ENCODE data around the gene ECEL1. TPM values are rescaled to one million over a fixed set of nuclear protein-coding genes. Genes with fewer than 3 reads are reported as not detected.

Gene ECEL1
- total RNA-seq, 1 donor from 2014 or later, result 14.9 TPM

DNA sequence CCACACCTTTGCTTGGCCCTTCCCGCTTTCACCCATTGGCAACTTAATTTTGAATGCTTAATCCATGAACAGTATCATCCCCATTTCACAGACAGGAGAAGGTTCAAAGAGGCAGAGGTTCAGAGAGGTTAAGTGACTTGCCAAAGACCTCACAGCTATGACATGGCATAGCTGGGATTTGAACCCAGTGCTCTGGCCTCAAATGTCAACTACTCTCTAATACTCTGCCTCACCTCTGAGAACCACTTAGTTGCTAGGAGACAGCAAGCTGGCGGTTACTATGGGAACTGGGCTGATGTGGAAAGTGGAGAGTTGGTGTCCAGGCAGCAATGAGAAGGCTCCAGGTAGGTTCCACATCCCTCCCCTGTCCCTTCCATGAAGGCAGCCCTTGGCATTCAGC lies 16.8 kb upstream of the ECEL1 start:
- no peaks in the 10 kb centered on the region for H3K27me3 ChIP-seq
- TF ChIP-seq, protein P1, sequence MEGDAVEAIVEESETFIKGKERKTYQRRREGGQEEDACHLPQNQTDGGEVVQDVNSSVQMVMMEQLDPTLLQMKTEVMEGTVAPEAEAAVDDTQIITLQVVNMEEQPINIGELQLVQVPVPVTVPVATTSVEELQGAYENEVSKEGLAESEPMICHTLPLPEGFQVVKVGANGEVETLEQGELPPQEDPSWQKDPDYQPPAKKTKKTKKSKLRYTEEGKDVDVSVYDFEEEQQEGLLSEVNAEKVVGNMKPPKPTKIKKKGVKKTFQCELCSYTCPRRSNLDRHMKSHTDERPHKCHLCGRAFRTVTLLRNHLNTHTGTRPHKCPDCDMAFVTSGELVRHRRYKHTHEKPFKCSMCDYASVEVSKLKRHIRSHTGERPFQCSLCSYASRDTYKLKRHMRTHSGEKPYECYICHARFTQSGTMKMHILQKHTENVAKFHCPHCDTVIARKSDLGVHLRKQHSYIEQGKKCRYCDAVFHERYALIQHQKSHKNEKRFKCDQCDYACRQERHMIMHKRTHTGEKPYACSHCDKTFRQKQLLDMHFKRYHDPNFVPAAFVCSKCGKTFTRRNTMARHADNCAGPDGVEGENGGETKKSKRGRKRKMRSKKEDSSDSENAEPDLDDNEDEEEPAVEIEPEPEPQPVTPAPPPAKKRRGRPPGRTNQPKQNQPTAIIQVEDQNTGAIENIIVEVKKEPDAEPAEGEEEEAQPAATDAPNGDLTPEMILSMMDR (IDR thresholded peaks at IDR 0.05), result no peak
- H3K4me3 ChIP-seq, result no peak overlapping the region
- no peak for DNase-seq (ENCODE audit: low spot score in 2 of 2)
- intact Hi-C loops (cut with DNase I), result no loop called here
- no peaks in the 10 kb centered on the region for H3K9me3 ChIP-seq
- peaks cover 4 to 7% of the 10 kb centered on the region in 2 donors for H3K4me1 ChIP-seq
- H3K27ac ChIP-seq, result no peak overlapping the region
- no peaks in the 10 kb centered on the region for H3K36me3 ChIP-seq

DNA sequence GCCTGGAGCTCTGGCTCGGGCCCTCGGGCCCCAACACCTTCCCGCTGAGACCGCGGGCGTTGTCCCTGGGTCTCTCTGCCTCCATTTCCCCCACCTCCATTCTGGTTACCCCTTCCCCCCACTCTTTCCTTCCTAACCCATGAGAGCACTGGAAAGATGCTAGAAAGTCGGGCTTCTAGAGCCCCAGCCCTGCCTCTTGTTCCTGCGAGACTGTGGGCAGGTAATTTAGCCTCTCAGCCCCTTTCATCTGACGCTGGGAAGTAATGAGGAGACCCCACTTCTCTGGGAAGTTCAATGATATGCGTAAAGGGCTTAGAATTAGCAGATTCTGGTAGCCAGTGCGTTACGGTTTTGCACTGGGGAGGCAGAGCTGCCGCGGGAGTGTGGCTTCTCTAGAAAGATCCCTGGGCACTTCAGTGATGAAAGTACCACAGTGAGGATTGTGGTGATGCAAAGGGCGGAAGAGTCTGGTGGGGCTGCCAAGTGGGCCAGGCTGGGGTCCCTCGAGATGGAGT lies 16.2 kb upstream of the ECEL1 start:
- H3K27ac ChIP-seq, result no peak overlapping the region
- H3K4me1 ChIP-seq, result peaks cover 4 to 7% of the 10 kb centered on the region in 2 donors
- no peak for DNase-seq (ENCODE audit: low spot score in 2 of 2)
- intact Hi-C loops (cut with DNase I), result no loop called here
- TF ChIP-seq, protein P1 (IDR thresholded peaks at IDR 0.05), result no peak
- H3K27me3 ChIP-seq, result no peaks in the 10 kb centered on the region
- no peaks in the 10 kb centered on the region for H3K36me3 ChIP-seq
- H3K4me3 ChIP-seq, result peak overlapping the region; percentile 39 to 67
- no peaks in the 10 kb centered on the region for H3K9me3 ChIP-seq

DNA sequence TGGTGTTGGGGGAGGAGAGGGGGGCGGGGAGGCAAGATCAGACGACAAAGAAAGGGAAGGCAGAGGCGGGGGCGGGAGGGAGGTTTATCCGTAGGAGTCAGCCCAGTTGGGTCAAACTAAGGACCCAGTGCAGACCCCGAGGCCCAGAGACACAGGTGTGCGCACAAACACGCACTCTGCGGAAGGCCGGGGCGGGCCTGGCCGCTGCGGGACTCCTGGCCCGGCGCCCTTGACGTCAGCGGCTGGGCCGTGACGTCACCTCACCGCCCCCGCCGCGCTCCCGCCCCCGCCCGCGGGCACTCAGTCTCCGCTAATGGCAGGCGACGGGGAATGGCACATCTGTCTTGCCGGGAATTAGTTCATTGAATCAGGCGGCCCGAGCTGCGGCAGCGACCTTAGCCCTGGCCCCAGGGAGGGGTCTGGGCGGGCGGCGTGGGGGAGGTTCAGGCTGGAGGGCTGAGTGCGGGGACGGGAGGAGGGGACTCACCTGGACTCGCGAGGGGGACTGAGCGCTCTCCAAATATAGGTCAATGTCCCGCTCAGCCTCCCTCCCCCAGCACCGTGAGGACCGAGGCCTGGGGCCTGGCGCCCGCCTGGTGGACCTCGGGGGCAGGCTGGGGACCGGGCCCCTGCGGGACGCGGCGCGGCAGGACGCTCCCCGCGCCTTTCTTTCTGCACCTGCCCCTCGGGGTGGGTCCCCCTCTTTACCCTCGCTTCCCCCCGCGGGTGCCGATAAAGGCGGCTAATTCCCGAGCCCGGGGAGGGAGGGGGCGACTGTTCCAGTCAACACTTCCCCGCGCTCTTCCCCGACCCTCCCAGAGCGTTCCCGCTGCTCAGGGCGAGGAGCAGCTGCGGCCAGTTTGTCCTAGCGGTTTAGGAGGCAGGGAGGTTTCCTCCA lies 15.5 kb upstream of the ECEL1 start:
- peaks cover 4 to 7% of the 10 kb centered on the region in 2 donors for H3K4me1 ChIP-seq
- no peaks in the 10 kb centered on the region for H3K27me3 ChIP-seq
- DNase-seq (ENCODE audit: low spot score in 2 of 2), result no peak
- intact Hi-C loops (cut with DNase I), result no loop called here
- H3K9me3 ChIP-seq, result no peaks in the 10 kb centered on the region
- no peak overlapping the region for H3K27ac ChIP-seq
- peak overlapping the region; percentile 39 to 67 for H3K4me3 ChIP-seq
- H3K36me3 ChIP-seq, result no peaks in the 10 kb centered on the region
- TF ChIP-seq, protein P1 (IDR thresholded peaks at IDR 0.05), result no peak

DNA sequence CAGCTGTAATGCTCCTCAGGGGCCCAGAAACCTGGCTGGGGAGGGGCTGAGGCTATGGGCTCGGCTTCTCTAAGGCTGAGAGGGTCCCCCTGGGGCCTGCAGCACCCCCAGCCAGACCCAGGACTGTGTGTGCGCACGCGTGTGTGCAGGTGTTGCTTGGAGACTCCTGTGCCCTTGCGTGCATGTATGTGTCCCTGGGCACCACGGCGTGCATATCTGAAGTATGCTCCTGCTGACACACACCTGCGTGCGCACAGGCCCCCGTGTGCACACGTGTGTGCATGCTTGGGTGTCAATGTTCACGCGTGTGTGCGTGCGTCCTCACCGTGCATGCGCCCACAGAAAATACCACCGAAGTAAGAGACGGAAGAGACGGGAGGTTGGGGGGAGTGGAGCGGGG lies 14.9 kb upstream of the ECEL1 start:
- intact Hi-C loops (cut with DNase I), result no loop called here
- peaks cover 4 to 7% of the 10 kb centered on the region in 2 donors for H3K4me1 ChIP-seq
- no peaks in the 10 kb centered on the region for H3K27me3 ChIP-seq
- no peaks in the 10 kb centered on the region for H3K9me3 ChIP-seq
- no peak for DNase-seq (ENCODE audit: low spot score in 2 of 2)
- H3K27ac ChIP-seq, result no peak overlapping the region
- peak overlapping the region in 1 of 2 donors; percentile 67 for H3K4me3 ChIP-seq
- H3K36me3 ChIP-seq, result no peaks in the 10 kb centered on the region
- TF ChIP-seq, protein P1 (IDR thresholded peaks at IDR 0.05), result no peak

DNA sequence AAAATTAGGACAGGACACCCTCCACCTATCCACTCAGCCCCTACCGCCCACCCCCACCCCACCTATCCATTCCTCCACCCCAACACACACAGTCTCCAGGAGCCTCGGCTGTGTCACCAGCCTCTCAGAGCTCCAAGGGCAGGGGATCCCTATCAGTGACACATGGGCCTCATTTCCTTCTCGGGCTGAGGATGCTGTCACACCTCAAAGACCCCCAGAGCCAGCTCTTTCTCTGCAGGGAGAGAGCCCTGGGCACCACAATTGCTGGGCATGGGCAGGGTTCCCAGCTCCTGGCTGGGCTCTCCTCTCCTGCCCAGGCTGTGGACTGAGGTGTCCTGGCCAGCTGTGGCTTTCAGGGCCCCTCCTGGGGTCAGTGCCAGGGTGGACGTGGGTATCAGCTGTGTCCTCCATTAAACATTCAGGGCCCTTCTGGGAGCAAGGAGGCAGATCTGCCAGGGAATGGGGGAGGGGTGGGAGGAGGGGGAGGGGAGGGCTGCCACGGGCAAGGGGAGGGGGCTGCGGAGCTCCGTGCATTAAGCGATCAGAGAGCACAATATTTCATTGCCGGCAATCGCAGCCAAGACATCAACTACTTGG lies 14.3 kb upstream of the ECEL1 start:
- TF ChIP-seq, protein P1 (IDR thresholded peaks at IDR 0.05), result no peak
- H3K4me1 ChIP-seq, result peaks cover 4 to 7% of the 10 kb centered on the region in 2 donors
- H3K36me3 ChIP-seq, result no peaks in the 10 kb centered on the region
- intact Hi-C loops (cut with DNase I), result no loop called here
- no peaks in the 10 kb centered on the region for H3K27me3 ChIP-seq
- H3K4me3 ChIP-seq, result no peak overlapping the region
- no peak overlapping the region for H3K27ac ChIP-seq
- no peaks in the 10 kb centered on the region for H3K9me3 ChIP-seq
- DNase-seq (ENCODE audit: low spot score in 2 of 2), result no peak

Data from ascending aorta (tissue), 2 donors.